Fibroblast of upper back skin (primary cell): ENCODE results near the gene LRRK2.
"Not testable (repeated sequence)": the region's sequence is repeated elsewhere in the genome, so short reads cannot be mapped to it uniquely, and the experiment has no call there.

ENCODE experiments used
- DNase-seq: peaks from one replicate; pipeline ENCODE4 v3.0.0-alpha.2; 2013

The LRRK2 gene

DNA sequence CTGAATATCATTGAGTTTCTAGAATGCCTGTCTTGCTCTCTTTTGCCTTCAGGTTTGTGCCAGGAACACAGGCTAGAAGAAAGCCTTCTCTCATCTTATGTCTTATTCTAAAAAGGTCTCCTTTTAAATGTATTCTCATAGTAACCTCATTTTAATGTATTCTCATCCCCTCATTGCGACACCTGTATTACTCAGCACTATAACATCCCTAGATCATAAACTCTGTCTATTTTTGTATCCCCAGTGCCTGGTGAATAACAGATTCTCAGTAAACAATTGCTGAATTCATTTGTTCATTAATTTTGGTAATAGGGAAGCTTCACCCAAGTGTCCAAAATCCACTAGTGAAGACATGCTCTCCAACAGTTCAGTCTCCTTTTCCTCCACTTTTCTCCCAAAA, 8.8 kb upstream of the LRRK2 start:
- DNase-seq, result peak; percentile 2

GRCh38 chr12:40216516-40217288, 8.1 kb upstream of the LRRK2 start:
- no peak for DNase-seq

GRCh38 chr12:40219760-40220159, 5.0 kb upstream of the LRRK2 start:
- no peak for DNase-seq

DNA sequence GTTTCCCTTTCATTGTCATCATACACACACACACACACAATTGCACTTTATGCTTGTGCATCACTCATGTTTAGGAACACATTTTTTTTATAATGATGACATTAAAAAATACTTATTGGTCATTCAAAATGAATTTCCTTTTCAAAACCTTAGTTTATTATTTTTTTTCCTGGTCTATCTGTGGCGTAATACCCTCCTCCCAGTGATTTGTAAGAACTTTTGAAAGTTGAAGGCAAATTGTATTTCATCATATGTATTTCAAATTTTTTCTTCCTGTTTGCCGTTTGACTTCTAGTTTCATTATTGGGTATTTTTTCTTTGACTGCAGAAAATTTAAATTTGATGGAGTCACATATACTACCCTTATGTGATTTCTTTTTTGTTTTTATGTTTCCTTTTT, 2.5 kb upstream of the LRRK2 start:
- DNase-seq, result peak; percentile 18

GRCh38 chr12:40223646-40224045, 1.2 kb upstream of the LRRK2 start:
- no peak for DNase-seq

- DNase-seq, result no peak
Measured at GRCh38 chr12:40225337-40225983, 663 bp downstream of the LRRK2 start.

GRCh38 chr12:40225984-40226602, 1.3 kb downstream of the LRRK2 start:
- no peak for DNase-seq

DNA sequence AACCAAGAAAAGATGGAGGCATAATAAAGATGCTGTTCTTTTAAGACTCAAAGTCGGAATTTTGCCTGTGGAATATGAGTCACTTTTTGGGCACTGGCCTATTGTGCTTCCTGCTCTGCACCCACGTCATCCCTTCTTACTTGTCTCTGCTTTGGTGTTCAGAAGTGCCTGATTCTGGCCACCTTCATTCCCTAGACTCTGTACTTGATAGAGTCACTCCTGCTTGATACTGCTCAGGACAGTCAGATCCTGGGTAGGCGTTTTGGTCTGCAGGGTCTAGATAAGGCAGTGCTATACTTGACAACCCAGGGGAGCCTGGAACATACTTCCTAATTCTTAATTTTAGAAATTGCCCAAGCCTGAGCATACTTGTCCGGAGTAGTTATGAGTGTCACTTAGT, 1.9 kb downstream of the LRRK2 start:
- DNase-seq, result peak; percentile 70

- no peak for DNase-seq
Measured at GRCh38 chr12:40227447-40227846, 2.6 kb downstream of the LRRK2 start.

DNA sequence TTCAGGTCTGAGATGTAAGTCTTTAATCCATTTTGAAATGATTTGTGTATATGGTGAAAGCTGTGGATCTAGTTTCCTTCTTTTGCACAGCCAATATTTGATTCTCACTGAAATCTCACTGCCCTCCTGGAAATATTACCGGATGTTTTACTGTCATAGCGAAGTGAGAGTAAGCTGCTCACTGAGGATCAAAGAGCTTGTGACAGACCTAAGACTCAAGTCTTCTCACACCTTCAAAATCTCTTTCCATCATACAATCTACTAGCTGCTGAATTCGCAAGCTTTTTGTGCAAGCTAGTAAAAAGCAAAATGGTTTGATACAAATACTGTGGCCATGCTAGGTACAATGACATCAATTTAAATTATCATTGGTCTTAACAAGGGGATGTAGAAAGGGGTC, 3.9 kb downstream of the LRRK2 start:
- no peak for DNase-seq

GRCh38 chr12:40229690-40230651, 5.2 kb downstream of the LRRK2 start:
- no peak for DNase-seq

- DNase-seq, result no peak
Measured at GRCh38 chr12:40232602-40233001, 7.8 kb downstream of the LRRK2 start.

- DNase-seq, result no peak
Measured at GRCh38 chr12:40233741-40234367, 9.1 kb downstream of the LRRK2 start.

- DNase-seq, result no peak
Measured at GRCh38 chr12:40236357-40236850, 11.6 kb downstream of the LRRK2 start.

GRCh38 chr12:40238266-40238902, 13.6 kb downstream of the LRRK2 start:
- DNase-seq, result no peak

DNA sequence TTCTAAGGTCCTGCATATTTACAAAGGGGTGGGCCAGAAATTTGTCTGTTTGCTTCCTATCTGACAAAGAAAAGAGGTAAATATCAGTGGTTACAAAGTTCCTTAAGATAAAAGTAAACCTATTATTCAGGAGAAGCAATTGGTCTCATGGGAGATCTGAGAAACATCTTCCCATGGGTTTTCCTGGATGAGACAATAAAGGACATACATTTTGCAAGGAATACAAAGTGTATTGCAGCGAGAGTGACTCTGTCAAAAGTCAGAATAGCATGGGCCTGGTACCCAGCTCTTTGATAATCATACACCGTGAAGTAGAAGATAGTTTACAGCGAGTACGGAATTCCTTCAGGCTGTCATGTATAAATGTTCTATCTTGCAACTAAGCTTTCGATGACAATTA, 14.2 kb downstream of the LRRK2 start:
- no peak for DNase-seq

DNA sequence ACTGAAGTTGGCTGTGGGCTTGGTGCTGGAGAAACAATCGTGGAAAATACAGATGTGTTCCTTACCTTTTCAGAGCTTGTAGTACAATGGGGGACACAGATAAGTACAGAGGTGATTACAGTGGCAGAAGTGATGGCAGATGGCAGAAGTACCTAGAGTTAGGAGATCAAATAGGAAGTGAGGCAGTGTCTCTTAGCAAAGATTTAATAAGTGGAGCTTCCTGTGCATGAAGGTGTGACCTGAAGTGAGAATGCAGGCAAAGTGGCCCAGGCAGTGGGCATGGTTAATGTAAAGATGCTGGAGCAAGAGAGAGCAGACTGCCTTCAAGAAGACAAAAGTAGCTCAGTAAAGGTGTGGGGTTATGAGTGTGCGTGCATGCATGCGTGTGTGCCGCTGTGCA, 16.0 kb downstream of the LRRK2 start:
- DNase-seq, result no peak

DNA sequence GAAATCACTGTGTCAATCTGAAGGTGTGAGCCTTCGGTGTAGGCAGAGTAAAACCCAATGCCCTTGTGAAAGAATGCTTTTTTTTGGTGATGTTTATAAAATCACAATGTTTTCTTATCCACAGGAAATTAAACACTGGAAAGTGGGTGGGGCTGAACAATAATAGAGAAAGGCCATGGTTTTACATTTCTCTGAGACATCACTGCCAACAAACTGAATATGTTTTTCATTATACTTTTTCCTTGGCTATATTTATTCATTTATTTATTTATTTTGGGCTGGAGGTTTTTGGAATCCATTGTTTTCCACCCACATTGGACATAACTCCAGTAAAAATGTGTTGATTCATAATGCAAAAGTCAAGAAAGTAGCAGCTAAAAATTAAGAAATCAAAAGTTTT, 16.9 kb downstream of the LRRK2 start:
- DNase-seq, result no peak

DNA sequence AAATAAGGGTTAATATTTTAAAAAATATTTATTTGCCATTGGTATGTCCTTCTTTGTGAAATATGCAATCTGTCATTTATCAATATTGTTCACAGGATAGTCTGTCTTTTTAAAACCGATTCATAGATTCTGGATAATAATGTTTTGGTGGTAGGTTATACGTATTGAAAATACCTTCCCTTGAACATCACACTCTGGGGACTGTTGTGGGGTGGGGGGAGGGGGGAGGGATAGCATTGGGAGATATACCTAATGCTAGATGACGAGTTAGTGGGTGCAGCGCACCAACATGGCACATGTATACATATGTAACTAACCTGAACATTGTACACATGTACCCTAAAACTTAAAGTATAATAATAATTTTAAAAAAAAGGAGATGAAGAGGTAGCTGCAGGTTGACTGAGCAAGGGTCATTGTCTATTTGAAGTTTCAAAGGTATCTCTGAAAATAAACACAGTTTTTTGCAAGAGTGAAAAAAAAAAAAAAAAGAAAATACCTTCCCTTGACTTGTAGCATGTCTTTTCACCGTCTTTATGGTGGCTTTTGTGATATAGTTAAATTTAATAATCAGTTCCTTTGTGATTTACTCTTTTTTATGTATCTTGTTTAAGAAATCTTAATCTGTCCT, 19.8 kb downstream of the LRRK2 start:
- DNase-seq, result not testable (repeated sequence)

DNA sequence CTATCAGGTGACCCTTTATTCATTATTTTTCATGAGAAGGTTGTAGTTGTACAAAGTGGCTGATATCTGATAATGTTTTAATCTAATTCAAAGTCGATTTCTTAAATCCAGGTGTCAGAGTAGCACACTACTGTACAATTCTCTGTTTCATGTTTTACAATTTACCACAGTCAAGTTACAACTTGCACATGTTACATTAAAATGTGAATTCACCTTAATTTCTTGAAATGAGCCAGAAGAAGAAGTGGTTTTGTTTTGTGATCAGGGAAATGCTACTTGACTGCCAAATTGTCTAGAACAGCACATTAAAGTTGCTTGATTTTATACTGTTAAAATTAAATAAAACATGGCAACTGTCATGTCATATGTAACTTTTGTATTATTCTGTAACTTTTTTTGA, 23.2 kb downstream of the LRRK2 start:
- DNase-seq, result no peak

- no peak for DNase-seq
Measured at GRCh38 chr12:40248585-40249297, 23.9 kb downstream of the LRRK2 start.
